ENCODE data around the gene C19orf81. TPM values are rescaled to one million over a fixed set of nuclear protein-coding genes. Genes with fewer than 3 reads are reported as not detected.

The C19orf81 gene
- total and polyA plus RNA-seq, 10 donors: not detected

GRCh38 chr19:50661023-50661422 is 11.8 kb downstream of the C19orf81 start:
- Histone ChIP-seq H3K36me3 (no peaks in the 10 kb centered on the region), H3K27me3 (replicated peaks in 1 of 7) (peaks cover 0 to 97% (median 46%) of the 10 kb centered on the region in 7 donors), H3K4me1 (peaks cover 0 to 21% (median 17%) of the 10 kb centered on the region in 6 donors), H3K9me3 (peaks cover 0 to 36% (median under 1%) of the 10 kb centered on the region in 8 donors), H3K27ac (no peak overlapping the region), H3K4me3 (no peak overlapping the region)
- intact Hi-C loops (cut with DNase I; ENCODE audit: low total_unique reads): no loop called here
- TF ChIP-seq, protein P1, sequence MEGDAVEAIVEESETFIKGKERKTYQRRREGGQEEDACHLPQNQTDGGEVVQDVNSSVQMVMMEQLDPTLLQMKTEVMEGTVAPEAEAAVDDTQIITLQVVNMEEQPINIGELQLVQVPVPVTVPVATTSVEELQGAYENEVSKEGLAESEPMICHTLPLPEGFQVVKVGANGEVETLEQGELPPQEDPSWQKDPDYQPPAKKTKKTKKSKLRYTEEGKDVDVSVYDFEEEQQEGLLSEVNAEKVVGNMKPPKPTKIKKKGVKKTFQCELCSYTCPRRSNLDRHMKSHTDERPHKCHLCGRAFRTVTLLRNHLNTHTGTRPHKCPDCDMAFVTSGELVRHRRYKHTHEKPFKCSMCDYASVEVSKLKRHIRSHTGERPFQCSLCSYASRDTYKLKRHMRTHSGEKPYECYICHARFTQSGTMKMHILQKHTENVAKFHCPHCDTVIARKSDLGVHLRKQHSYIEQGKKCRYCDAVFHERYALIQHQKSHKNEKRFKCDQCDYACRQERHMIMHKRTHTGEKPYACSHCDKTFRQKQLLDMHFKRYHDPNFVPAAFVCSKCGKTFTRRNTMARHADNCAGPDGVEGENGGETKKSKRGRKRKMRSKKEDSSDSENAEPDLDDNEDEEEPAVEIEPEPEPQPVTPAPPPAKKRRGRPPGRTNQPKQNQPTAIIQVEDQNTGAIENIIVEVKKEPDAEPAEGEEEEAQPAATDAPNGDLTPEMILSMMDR (IDR thresholded peaks at IDR 0.05 in 8 of 11, conservative IDR thresholded peaks at IDR 0.05 in 3 of 11): no peak
- no peak for TF ChIP-seq POLR2AphosphoS5 (IDR thresholded peaks at IDR 0.05)
- TF ChIP-seq POLR2A (IDR thresholded peaks at IDR 0.05): no peak
- WGBS, 5 donors: 77 to 88% (median 77%) methylated on average over 10 of the region's 10 CpGs
- DNase-seq: no peak

GRCh38 chr19:50661766-50662650 is 12.8 kb downstream of the C19orf81 start:
- intact Hi-C loops (cut with DNase I; ENCODE audit: low total_unique reads): no loop called here
- Histone ChIP-seq H3K9me3 (peaks cover 0 to 26% (median 0%) of the 10 kb centered on the region in 8 donors), H3K27me3 (replicated peaks in 1 of 7) (peaks cover 0 to 97% (median 53%) of the 10 kb centered on the region in 7 donors), H3K4me3 (no peak overlapping the region), H3K36me3 (no peaks in the 10 kb centered on the region), H3K27ac (no peak overlapping the region), H3K4me1 (peaks cover 0 to 31% (median 19%) of the 10 kb centered on the region in 6 donors)
- DNase-seq: no peak
- TF ChIP-seq, protein P1 (IDR thresholded peaks at IDR 0.05 in 8 of 11, conservative IDR thresholded peaks at IDR 0.05 in 3 of 11): no peak
- TF ChIP-seq POLR2A (IDR thresholded peaks at IDR 0.05) (no peak), POLR2AphosphoS5 (IDR thresholded peaks at IDR 0.05) (no peak)
- 67 to 75% (median 70%) methylated on average over 35 to 49 of the region's 49 CpGs for WGBS, 5 donors

GRCh38 chr19:50662651-50663481 is 13.6 kb downstream of the C19orf81 start:
- Histone ChIP-seq H3K4me3 (no peak overlapping the region), H3K4me1 (peaks cover 0 to 38% (median 20%) of the 10 kb centered on the region in 6 donors), H3K9me3 (peaks cover 0 to 17% (median 0%) of the 10 kb centered on the region in 8 donors), H3K36me3 (no peaks in the 10 kb centered on the region), H3K27me3 (replicated peaks in 1 of 7) (peaks cover 4 to 97% (median 56%) of the 10 kb centered on the region in 7 donors), H3K27ac (no peak overlapping the region)
- no peak for DNase-seq
- no peak for TF ChIP-seq POLR2AphosphoS5 (IDR thresholded peaks at IDR 0.05)
- TF ChIP-seq, protein P1 (IDR thresholded peaks at IDR 0.05 in 8 of 11, conservative IDR thresholded peaks at IDR 0.05 in 3 of 11): no peak
- TF ChIP-seq POLR2A (IDR thresholded peaks at IDR 0.05): no peak
- intact Hi-C loops (cut with DNase I; ENCODE audit: low total_unique reads): no loop called here
- whole genome bisulfite sequencing, 5 donors: 54 to 75% (median 64%) methylated on average over 16 of the region's 16 CpGs

Data from spleen (tissue), 11 donors.